Activated CD8-positive, alpha-beta T cell treated with anti-CD3 and anti-CD28 coated beads, Interleukin-2, amount 10 ng/mL, durations not matched to agents 7 days and 5 days (primary cell): ENCODE data around the gene OR51B4. TPM values are rescaled to one million over a fixed set of nuclear protein-coding genes. Genes with fewer than 3 reads are reported as not detected.
"Not testable (repeated sequence)": the region's sequence is repeated elsewhere in the genome, so short reads cannot be mapped to it uniquely, and the experiment has no call there.

Source experiments
- ATAC-seq: fragments of 150-1000 bp; cut with Tn5 transposase; one replicate; pipeline ENCODE4 v1.10.0; 2021; ENCODE audit warnings: moderate library complexity
- CTCF ChIA-PET: fragments of 350-600 bp; sonication (Branson Sonifier 250); formaldehyde crosslinking; loops from one replicate; lab custom pipeline; 2021; ENCODE audit warnings: antibody characterized with exemption; lab: Charles Lee
- POLR2A ChIA-PET: fragments of 350-600 bp; sonication (Branson Sonifier 250); formaldehyde crosslinking; loops from one replicate; lab custom pipeline; 2021; ENCODE audit warnings: antibody characterized with exemption; lab: Charles Lee
- DNase-seq: peaks from one replicate; pipeline ENCODE4 v3.0.0-alpha.2; 2020
- H3K27ac Mint-ChIP-seq: one replicate; pipeline ENCODE4 v1.8.0; 2021; ENCODE audit warnings: mild to moderate bottlenecking, mixed read lengths
- H3K27me3 Mint-ChIP-seq: one replicate; pipeline ENCODE4 v1.8.0; 2021; ENCODE audit warnings: low read depth, mixed read lengths
- H3K36me3 Mint-ChIP-seq: one replicate; pipeline ENCODE4 v1.8.0; 2021; ENCODE audit warnings: low read depth, mixed read lengths
- H3K4me1 Mint-ChIP-seq: one replicate; pipeline ENCODE4 v1.8.0; 2021; ENCODE audit warnings: low read depth, mixed read lengths
- H3K4me3 Mint-ChIP-seq: one replicate; pipeline ENCODE4 v1.8.0; 2021; ENCODE audit warnings: mild to moderate bottlenecking, mixed read lengths
- H3K9me3 Mint-ChIP-seq: one replicate; pipeline ENCODE4 v1.8.0; 2022; ENCODE audit warnings: mixed read lengths; ENCODE audit not compliant: insufficient read depth
- total RNA-seq, 2 experiments: library from RNA; stranded (reverse); gene quantifications; one replicate each; pipeline ENCODE4 v1.2.3, GENCODE V29; 2021

The OR51B4 gene
- total RNA-seq, 2 experiments from 2014 or later: not detected

- ATAC-seq, H3K4me1 Mint-ChIP-seq, H3K27me3 Mint-ChIP-seq, H3K36me3 Mint-ChIP-seq, H3K4me3 Mint-ChIP-seq, H3K9me3 Mint-ChIP-seq, CTCF ChIA-PET, POLR2A ChIA-PET, H3K27ac Mint-ChIP-seq, DNase-seq: not testable (repeated sequence)
Observed at GRCh38 chr11:5313326-5314023, 11.7 kb upstream of the OR51B4 start.

- H3K27ac Mint-ChIP-seq: no peak overlapping the region
- no peaks in the 10 kb centered on the region for H3K9me3 Mint-ChIP-seq
- ChIA-PET POLR2A (no interaction called here), CTCF (no interaction called here)
- DNase-seq (no peak), ATAC-seq (no peak)
- H3K27me3 Mint-ChIP-seq: no peaks in the 10 kb centered on the region
- no peaks in the 10 kb centered on the region for H3K4me1 Mint-ChIP-seq
- no peaks in the 10 kb centered on the region for H3K36me3 Mint-ChIP-seq
- no peak overlapping the region for H3K4me3 Mint-ChIP-seq
Observed at GRCh38 chr11:5310423-5310822, 8.7 kb upstream of the OR51B4 start.

DNA sequence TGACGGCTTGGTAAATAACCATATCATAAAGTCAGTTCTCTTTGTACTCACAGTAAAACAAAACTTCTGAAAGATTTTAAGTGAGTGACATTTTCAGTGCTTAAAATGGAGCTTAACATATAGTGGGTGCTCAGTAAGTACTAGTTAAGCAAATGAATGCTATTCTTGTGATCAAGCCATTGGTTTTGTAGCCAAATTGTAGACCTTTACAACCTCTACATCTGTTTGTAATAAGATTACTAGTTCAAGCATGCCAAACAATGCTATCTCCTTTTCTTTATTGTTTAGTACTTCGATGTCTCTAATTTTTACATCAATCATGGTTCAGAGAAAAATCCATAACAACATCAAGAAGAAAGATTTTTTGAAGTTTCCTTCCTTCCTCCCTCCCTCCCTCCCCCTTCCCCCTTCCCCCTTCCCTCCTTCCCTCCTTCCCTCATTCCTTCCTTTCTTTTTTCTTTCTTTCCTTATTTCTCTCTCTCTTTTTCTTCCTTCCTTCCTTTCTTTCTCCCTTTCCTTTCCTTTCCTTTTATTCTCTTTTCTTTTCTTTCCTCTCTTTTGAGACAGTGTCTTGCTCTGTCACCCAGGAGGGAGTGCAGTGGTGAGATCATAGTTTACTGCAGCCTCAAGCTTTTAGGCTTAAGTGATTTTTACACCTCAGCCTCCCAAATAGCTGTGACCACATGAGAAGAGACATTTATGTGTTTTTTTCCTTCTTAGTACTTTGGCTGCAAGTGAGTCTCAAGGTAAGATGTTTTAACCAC lies 5.7 kb upstream of the OR51B4 start:
- no peak overlapping the region for H3K4me3 Mint-ChIP-seq
- POLR2A ChIA-PET: no interaction called here
- ATAC-seq (no peak), DNase-seq (no peak)
- H3K4me1 Mint-ChIP-seq: no peaks in the 10 kb centered on the region
- H3K36me3 Mint-ChIP-seq: no peaks in the 10 kb centered on the region
- CTCF ChIA-PET: no interaction called here
- H3K27ac Mint-ChIP-seq: no peak overlapping the region
- H3K27me3 Mint-ChIP-seq: no peaks in the 10 kb centered on the region
- no peaks in the 10 kb centered on the region for H3K9me3 Mint-ChIP-seq

GRCh38 chr11:5304046-5304445 lies 2.3 kb upstream of the OR51B4 start:
- Mint-ChIP-seq H3K27ac (no peak overlapping the region), H3K4me1 (no peaks in the 10 kb centered on the region), H3K4me3 (no peak overlapping the region), H3K36me3 (no peaks in the 10 kb centered on the region), H3K9me3 (no peaks in the 10 kb centered on the region), H3K27me3 (no peaks in the 10 kb centered on the region)
- POLR2A ChIA-PET: no interaction called here
- CTCF ChIA-PET: no interaction called here
- no peak for DNase-seq
- ATAC-seq: no peak

DNA sequence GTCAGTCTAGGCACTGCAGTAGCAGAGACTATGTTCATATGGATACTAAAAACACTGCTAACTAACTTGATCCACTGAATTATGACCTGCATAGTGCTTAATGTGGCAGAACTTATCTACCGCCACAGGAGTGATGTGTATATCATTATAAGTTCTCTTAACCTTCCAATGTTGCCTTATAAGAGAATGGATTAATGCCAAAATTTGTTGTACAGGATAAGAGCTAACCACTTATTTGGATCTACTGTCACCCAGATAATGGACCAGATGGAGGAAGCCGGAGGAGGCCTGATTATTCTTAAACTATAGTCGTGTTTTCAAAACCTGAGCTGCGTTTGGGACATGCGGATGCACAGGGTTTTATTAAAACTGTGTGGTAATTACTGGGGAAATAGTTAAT lies 1.9 kb upstream of the OR51B4 start:
- no peak overlapping the region for H3K27ac Mint-ChIP-seq
- no peaks in the 10 kb centered on the region for H3K4me1 Mint-ChIP-seq
- H3K9me3 Mint-ChIP-seq: no peaks in the 10 kb centered on the region
- CTCF ChIA-PET: no interaction called here
- DNase-seq: no peak
- ATAC-seq: no peak
- POLR2A ChIA-PET: no interaction called here
- H3K36me3 Mint-ChIP-seq: no peaks in the 10 kb centered on the region
- no peaks in the 10 kb centered on the region for H3K27me3 Mint-ChIP-seq
- no peak overlapping the region for H3K4me3 Mint-ChIP-seq

GRCh38 chr11:5300251-5300650 lies 1.5 kb downstream of the OR51B4 start:
- Mint-ChIP-seq H3K9me3 (no peaks in the 10 kb centered on the region), H3K4me1 (no peaks in the 10 kb centered on the region), H3K27ac (no peak overlapping the region), H3K4me3 (no peak overlapping the region), H3K36me3 (no peaks in the 10 kb centered on the region), H3K27me3 (no peaks in the 10 kb centered on the region)
- no peak for DNase-seq
- ChIA-PET POLR2A (no interaction called here), CTCF (no interaction called here)
- no peak for ATAC-seq

DNA sequence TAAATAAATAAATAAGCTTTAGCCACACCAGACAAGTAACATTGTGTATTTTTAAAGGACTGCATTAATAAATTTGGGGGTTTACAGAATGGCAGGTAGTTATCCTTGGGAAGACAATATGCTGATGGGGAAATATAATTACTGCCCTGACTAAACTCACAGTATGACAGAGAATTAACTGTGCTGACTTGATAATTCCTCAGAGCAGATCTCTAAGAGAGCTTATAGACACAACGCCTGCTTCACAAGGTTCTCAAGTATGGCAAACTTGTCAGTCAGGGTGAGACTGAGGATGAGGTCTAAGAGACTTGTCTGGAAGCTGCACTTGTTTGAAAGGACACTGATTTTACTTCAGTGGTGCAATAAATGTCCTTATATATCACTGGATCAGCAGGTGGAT lies 3.3 kb downstream of the OR51B4 start:
- Mint-ChIP-seq H3K36me3 (no peaks in the 10 kb centered on the region), H3K4me3 (no peak overlapping the region), H3K4me1 (no peaks in the 10 kb centered on the region), H3K27me3 (no peaks in the 10 kb centered on the region), H3K27ac (no peak overlapping the region), H3K9me3 (no peaks in the 10 kb centered on the region)
- ATAC-seq (no peak), DNase-seq (no peak)
- CTCF ChIA-PET: no interaction called here
- POLR2A ChIA-PET: no interaction called here

DNA sequence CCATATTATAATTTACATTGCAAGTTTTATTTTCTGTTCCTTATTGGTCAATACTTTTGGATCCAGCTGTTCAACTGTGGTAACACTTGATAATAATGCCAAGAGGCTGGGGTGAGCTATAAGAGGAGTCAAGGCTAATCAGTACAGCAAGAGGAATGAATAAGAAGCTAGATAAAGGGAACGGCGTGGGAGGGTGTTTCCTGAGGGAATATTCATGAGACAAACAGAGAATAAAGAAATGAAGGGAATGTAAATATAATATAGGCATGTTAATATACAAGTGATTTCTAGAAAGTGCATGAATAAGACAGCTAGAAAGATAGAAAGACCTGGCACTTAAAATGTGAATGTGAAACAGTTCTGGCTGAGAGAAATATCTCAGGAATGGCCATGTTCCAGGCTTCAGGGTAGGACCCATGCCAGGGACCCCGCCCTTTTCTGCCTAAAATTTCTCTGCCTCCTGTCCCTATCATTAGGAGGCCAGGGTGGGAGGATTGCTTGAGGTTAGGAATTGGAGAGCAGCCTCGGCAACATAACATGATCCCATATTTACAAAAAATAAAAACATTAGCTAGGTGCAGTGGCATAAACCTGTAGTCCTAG lies 3.9 kb downstream of the OR51B4 start:
- no peak overlapping the region for H3K4me3 Mint-ChIP-seq
- no peak for DNase-seq

GRCh38 chr11:5294342-5294995 lies 7.3 kb downstream of the OR51B4 start:
- H3K27ac Mint-ChIP-seq, DNase-seq, POLR2A ChIA-PET, H3K36me3 Mint-ChIP-seq, ATAC-seq, H3K27me3 Mint-ChIP-seq, H3K9me3 Mint-ChIP-seq, H3K4me3 Mint-ChIP-seq, CTCF ChIA-PET, H3K4me1 Mint-ChIP-seq: not testable (repeated sequence)

More for the DNA sequence above, 3.9 kb downstream of the OR51B4 start:
- Mint-ChIP-seq H3K9me3 (no peaks in the 10 kb centered on the region), H3K27ac (no peak overlapping the region), H3K4me1 (no peaks in the 10 kb centered on the region), H3K36me3 (no peaks in the 10 kb centered on the region), H3K27me3 (no peaks in the 10 kb centered on the region)
- ChIA-PET CTCF (no interaction called here), POLR2A (no interaction called here)
- no peak for ATAC-seq

DNA sequence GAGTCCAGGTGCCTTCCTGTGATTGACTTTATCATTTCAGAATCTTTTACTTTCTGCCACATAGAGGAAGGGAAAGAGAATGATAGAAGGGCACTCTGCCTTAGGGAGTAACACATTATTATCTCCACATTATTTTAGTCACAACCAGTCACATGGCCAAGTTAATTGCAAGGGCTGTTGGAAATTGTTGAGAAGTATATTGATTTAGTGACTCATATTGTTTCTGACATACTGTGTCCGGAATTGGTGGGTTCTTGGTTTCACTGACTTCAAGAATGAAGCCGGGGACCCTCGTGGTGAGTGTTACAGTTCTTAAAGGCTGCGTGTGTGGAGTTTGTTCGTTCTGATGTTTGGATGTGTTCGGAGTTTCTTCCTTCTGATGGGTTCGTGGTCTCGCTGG lies 8.7 kb downstream of the OR51B4 start:
- Mint-ChIP-seq H3K27ac (no peak overlapping the region), H3K4me1 (no peaks in the 10 kb centered on the region)

GRCh38 chr11:5291207-5291838 lies 10.4 kb downstream of the OR51B4 start:
- no peaks in the 10 kb centered on the region for H3K36me3 Mint-ChIP-seq
- H3K9me3 Mint-ChIP-seq: no peaks in the 10 kb centered on the region
- H3K4me3 Mint-ChIP-seq: no peak overlapping the region
- H3K27ac Mint-ChIP-seq: no peak overlapping the region
- ATAC-seq: no peak
- no peak for DNase-seq
- ChIA-PET CTCF (interaction anchor here (1.0 kb wide), 1 partner anchor 656 kb away, joined by 3 read pairs; no protein-coding TSS in a partner anchor), POLR2A (no interaction called here)
- no peaks in the 10 kb centered on the region for H3K27me3 Mint-ChIP-seq
- no peaks in the 10 kb centered on the region for H3K4me1 Mint-ChIP-seq

More for the DNA sequence above, 8.7 kb downstream of the OR51B4 start:
- ChIA-PET POLR2A (no interaction called here), CTCF (no interaction called here)
- no peaks in the 10 kb centered on the region for H3K9me3 Mint-ChIP-seq
- no peak for DNase-seq
- no peaks in the 10 kb centered on the region for H3K36me3 Mint-ChIP-seq
- ATAC-seq: no peak
- no peak overlapping the region for H3K4me3 Mint-ChIP-seq
- H3K27me3 Mint-ChIP-seq: no peaks in the 10 kb centered on the region
